ENCODE measurements around the gene NDRG2. TPM values are rescaled to one million over a fixed set of nuclear protein-coding genes. Genes with fewer than 3 reads are reported as not detected.
"Not testable (repeated sequence)": the region's sequence is repeated elsewhere in the genome, so short reads cannot be mapped to it uniquely, and the experiment has no call there.

Gene NDRG2
- total RNA-seq, 2 donors from 2014 or later: 78.0 to 80.7 TPM

DNA sequence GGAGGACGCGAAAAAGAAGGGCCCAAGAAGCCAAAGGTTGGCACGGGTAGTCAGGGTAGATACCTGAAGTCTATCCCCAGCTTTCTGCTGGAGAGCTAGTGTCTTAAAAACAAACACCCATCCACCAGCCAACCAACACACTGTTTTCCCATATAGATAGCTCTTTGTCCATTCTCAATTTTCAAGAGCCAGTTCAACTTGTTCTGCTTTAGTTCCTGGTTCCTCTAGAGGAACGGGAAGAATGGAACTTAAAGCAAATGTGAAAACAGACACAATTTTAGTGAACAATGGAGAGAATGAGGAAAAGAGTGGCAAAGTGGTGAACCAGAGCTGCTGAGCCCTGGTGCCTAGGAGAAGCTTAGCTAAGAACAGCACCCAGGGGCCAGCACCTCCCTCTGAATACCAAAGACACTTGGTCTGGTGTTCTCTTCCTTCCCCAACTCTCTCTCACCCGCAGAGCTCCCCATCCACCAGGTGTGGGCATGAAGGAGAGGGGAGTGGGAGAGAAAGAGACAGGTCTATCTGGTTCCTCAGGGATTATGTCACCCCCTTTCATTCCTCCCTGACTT lies 3.8 kb downstream of the NDRG2 start:
- no peak for DNase-seq (ENCODE audit: low spot score)

GRCh38 chr14:21019366-21019765 lies 5.5 kb downstream of the NDRG2 start:
- no peak for DNase-seq (ENCODE audit: low spot score)
- intact Hi-C loops (cut with DNase I): no loop called here

More for the DNA sequence above, 3.8 kb downstream of the NDRG2 start:
- intact Hi-C loops (cut with DNase I): loop anchor here in 1 of 2 donors (5.0 kb wide), 1 partner anchor 71 kb away; no protein-coding TSS in a partner anchor

GRCh38 chr14:21018781-21019180 lies 6.1 kb downstream of the NDRG2 start:
- intact Hi-C loops (cut with DNase I): no loop called here
- DNase-seq (ENCODE audit: low spot score): no peak

- intact Hi-C loops (cut with DNase I): no loop called here
- no peak for DNase-seq (ENCODE audit: low spot score)
Measured at GRCh38 chr14:21018286-21018685, 6.6 kb downstream of the NDRG2 start.

GRCh38 chr14:21017528-21018245 lies 7.2 kb downstream of the NDRG2 start:
- intact Hi-C loops (cut with DNase I): loop anchor here (2.0 kb wide), 2 partner anchors 21 to 73 kb away; no protein-coding TSS in a partner anchor
- no peak for DNase-seq (ENCODE audit: low spot score)

- intact Hi-C loops (cut with DNase I): loop anchor here (2.0 kb wide), 2 partner anchors 22 to 74 kb away; no protein-coding TSS in a partner anchor
- DNase-seq (ENCODE audit: low spot score): no peak
Measured at GRCh38 chr14:21016413-21017190, 8.3 kb downstream of the NDRG2 start.

DNA sequence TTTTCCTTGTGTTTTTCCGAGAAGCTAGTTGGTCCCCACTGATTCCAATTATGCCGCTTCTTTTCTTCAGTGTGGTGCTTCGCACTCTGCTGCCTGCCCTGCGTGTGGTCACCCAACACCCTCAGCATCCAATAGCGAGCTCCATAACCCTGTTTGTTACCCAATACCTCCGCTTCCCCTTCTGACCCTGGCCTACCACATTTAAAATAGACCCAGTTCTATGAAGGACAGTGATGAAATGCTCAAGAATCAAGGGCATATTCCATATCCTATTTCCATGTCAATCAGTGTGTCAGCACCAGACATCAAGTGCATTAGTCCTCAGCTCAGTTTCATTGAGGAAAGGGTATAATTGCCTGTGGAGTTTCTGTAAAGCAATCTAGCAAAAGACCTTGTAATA lies 9.5 kb downstream of the NDRG2 start:
- intact Hi-C loops (cut with DNase I): no loop called here
- DNase-seq (ENCODE audit: low spot score): no peak

GRCh38 chr14:21014761-21015190 lies 10.1 kb downstream of the NDRG2 start:
- intact Hi-C loops (cut with DNase I): no loop called here
- peak; percentile 91 for DNase-seq (ENCODE audit: low spot score)

- intact Hi-C loops (cut with DNase I): no loop called here
- DNase-seq (ENCODE audit: low spot score): no peak
Measured at GRCh38 chr14:21011136-21011535, 13.7 kb downstream of the NDRG2 start.

DNA sequence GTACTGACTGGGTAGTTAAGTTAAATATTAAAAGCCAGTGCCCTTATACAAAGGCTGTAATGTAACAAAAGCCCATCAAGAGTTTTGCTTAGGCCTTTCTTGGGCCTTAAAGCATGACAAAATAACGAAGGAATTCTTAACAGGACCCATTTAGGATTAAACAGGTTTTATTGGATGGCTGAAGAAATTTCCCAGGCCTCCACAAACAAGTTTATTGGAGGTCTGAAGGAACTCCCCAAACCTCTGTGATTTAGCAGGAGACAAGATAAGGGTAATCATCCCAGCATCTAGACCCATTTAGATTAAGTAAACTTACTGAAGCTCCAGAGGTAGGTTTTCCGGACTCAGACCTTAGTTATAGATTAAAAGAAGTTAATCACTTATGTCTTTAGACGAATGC lies 15.1 kb downstream of the NDRG2 start:
- intact Hi-C loops (cut with DNase I): not testable (repeated sequence)

GRCh38 chr14:21003788-21004346 lies 21.0 kb downstream of the NDRG2 start:
- no peak for DNase-seq (ENCODE audit: low spot score)
- intact Hi-C loops (cut with DNase I): no loop called here

More for the DNA sequence above, 15.1 kb downstream of the NDRG2 start:
- not testable (repeated sequence) for DNase-seq (ENCODE audit: low spot score)

- no peak for DNase-seq (ENCODE audit: low spot score)
Measured at GRCh38 chr14:21001218-21001617, 23.6 kb downstream of the NDRG2 start.

DNA sequence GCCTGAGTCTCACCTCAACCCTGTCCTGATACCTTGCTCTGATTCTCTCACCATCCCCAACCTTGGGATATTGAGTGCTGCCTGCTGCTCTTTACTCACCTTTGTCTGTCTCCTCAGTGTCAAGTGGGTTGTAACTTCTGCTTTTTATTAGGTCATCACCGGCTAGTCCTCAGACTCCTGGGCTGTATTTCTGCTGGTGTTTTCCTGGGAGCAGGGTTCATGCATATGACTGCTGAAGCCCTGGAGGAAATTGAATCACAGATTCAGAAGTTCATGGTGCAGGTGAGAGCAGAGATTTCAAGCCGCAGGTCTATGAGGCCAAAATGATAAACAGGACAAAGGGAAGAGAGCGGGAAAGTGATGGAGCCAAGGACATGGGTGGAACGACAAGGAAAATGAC lies 25.3 kb downstream of the NDRG2 start:
- no peak for DNase-seq (ENCODE audit: low spot score)
- intact Hi-C loops (cut with DNase I): no loop called here

More at GRCh38 chr14:21001218-21001617, 23.6 kb downstream of the NDRG2 start:
- intact Hi-C loops (cut with DNase I): no loop called here

DNA sequence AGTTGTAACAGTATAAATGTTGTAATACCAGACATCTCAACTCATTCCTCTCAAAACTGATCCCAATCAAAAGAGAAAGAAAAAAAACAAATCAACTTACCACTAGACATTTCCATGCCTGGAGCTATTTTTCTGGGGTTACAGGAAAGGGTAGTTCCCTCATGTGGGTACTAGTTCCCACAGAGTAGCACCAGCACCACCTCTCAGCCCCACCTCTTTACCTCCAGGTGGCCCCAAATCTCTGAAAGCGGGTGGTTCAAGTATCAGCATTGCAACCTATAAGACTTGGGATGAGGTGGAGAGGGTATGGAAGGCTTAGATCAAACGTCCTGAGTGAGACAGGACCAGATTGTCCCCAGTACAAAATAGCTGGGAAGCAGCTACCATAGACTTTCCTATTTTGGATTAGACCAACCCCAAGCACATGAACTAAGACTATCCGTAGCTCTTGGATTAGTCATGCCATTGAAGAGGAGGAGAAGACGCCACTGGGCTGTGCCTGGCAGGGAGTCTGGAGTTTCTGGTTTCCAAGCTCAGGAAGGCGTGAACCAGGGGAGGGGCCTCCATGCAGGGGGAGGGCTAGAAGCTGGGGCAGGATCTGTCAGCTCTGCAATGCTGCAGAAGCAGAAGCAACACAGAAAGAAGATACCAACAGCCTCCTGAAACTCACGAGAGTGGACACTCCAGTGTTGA lies 26.0 kb downstream of the NDRG2 start, which contains the start of gene SLC39A2:
SLC39A2 (plus strand) TSS at position 620 of the 693 bp plus-strand sequence. CDS start 154 bp downstream, outside the sequence.
- peak; percentile 93 for DNase-seq (ENCODE audit: low spot score)
- intact Hi-C loops (cut with DNase I): no loop called here

GRCh38 chr14:20998139-20998538 lies 26.7 kb downstream of the NDRG2 start:
- intact Hi-C loops (cut with DNase I): no loop called here
- DNase-seq (ENCODE audit: low spot score): no peak

DNA sequence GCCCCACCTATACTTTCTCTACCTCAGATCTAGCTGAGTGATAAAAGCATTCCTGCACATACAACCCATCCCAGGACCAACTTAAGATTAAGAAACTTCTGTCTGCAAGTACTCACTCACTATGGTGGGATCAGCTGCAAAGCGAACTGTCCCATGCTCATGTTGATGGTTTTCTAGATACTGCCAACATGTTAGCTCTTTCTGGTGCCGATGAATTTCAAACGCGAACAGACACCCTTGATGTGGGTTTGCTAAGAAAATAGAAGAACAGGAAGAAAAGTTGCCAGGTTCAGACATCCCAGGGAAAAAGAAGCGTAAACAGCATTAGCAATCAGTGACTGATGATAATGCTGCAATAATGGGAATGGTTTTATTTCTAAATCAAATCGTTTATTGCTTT lies 27.3 kb downstream of the NDRG2 start:
- intact Hi-C loops (cut with DNase I): no loop called here
- no peak for DNase-seq (ENCODE audit: low spot score)

DNA sequence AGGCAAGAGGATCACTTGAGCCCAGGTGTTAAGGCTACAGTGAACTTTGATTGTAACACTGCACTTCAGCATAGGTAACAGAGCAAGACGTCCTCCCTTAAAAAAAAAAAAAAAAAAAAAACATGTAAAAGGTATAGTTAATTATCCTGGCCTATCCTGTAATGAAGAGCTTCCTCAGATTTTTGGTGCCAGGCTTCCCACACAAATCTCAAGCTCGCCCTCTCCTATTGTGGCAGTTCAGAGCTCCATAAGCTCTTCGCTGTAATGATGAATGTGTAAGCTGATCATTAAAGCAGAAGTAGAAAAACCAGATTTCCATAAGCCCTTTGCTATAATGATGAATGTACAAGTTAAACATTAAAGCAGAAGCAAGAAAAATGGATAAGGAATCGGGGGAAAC lies 27.7 kb downstream of the NDRG2 start:
- no peak for DNase-seq (ENCODE audit: low spot score)
- intact Hi-C loops (cut with DNase I): no loop called here

DNA sequence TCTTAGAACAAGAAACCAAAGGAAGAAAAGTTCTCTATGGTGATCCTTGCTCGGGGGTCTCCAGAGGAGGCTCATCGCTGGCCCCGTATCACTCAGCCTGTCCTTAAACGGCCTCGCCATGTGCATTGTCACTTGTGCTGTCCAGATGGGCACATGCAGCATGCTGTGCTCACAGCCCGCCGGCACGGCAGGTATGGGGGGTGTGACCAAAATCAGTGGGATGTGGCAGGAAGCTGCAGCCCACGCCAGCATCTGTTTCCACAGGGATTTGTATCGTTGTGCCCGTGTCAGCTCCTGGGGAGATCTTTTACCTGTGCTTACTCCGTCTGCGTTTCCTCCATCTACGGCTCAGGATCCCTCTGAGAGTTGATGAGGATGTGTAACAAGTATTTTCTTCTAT lies 28.3 kb downstream of the NDRG2 start:
- DNase-seq (ENCODE audit: low spot score): no peak
- intact Hi-C loops (cut with DNase I): no loop called here
